Mesenchymal stem cell (in vitro differentiated cells and primary cell): ENCODE measurements around the gene RAD51B.

Experiments used
- DNase-seq: peaks from one replicate; pipeline ENCODE4 v3.0.0-alpha.2; 2013
- H2AFZ ChIP-seq: one replicate; pipeline ENCODE4 v1.6.1; 2013; ENCODE audit warnings: low read depth, mild to moderate bottlenecking, control low read depth, inconsistent platforms, low read length, moderate library complexity
- H2AK5ac ChIP-seq: 2 replicates; pipeline ENCODE4 v1.6.1; 2013; ENCODE audit warnings: low read length, moderate library complexity, mild to moderate bottlenecking, inconsistent platforms; ENCODE audit not compliant: severe bottlenecking
- H2BK120ac ChIP-seq: one replicate; pipeline ENCODE4 v1.6.1; 2013; ENCODE audit warnings: low read depth, mild to moderate bottlenecking, inconsistent platforms, low read length, moderate library complexity
- H2BK12ac ChIP-seq, 2 experiments: one replicate each; pipeline ENCODE4 v1.6.1; 2013; ENCODE audit warnings: inconsistent platforms in 2 of 2, low read length in 2 of 2, mild to moderate bottlenecking in 2 of 2, moderate library complexity in 2 of 2, control low read depth in 1 of 2
- H2BK15ac ChIP-seq: one replicate; pipeline ENCODE4 v1.6.1; 2013; ENCODE audit warnings: mild to moderate bottlenecking, low read depth, inconsistent platforms; ENCODE audit not compliant: poor library complexity, severe bottlenecking
- H2BK5ac ChIP-seq: 2 replicates; pipeline ENCODE4 v1.6.1; 2013; ENCODE audit warnings: low read depth, mild to moderate bottlenecking, low read length, control low read depth, inconsistent platforms; ENCODE audit not compliant: poor library complexity, severe bottlenecking
- H3K14ac ChIP-seq, 2 experiments: one replicate each; pipeline ENCODE4 v1.6.1; 2013; ENCODE audit warnings: inconsistent platforms in 2 of 2, low read length in 2 of 2, control low read depth in 1 of 2, mild to moderate bottlenecking in 1 of 2, moderate library complexity in 1 of 2
- H3K18ac ChIP-seq, 2 experiments: one replicate each; pipeline ENCODE4 v1.6.1; 2013; ENCODE audit warnings: inconsistent platforms in 2 of 2, low read length in 2 of 2, control low read depth in 1 of 2, low read depth in 1 of 2, mild to moderate bottlenecking in 1 of 2
- H3K23ac ChIP-seq, 2 experiments: one replicate each; pipeline ENCODE4 v1.6.1; 2013; ENCODE audit warnings: inconsistent platforms in 2 of 2, low read length in 2 of 2, mild to moderate bottlenecking in 2 of 2, moderate library complexity in 2 of 2, control low read depth in 1 of 2
- H3K27ac ChIP-seq: 2 replicates; pipeline ENCODE4 v1.5.1; 2013; ENCODE audit warnings: mild to moderate bottlenecking, moderate library complexity, low read length, control low read depth, inconsistent platforms; ENCODE audit not compliant: poor library complexity, severe bottlenecking
- H3K27me3 ChIP-seq, 2 experiments: 2 replicates each; pipeline versions ENCODE4 v1.6.1 to v1.7.0; 2013; ENCODE audit warnings: low read length in 2 of 2, mild to moderate bottlenecking in 2 of 2, moderate library complexity in 2 of 2, control low read depth in 1 of 2, inconsistent platforms in 1 of 2; ENCODE audit not compliant: control insufficient read depth in 1 of 2, insufficient read depth in 1 of 2
- H3K36me3 ChIP-seq, 2 experiments: 2 replicates each; pipeline versions ENCODE4 v1.6.1 to v1.7.0; 2013; ENCODE audit warnings: low read length in 2 of 2, control low read depth in 1 of 2, inconsistent platforms in 1 of 2, low read depth in 1 of 2, mild to moderate bottlenecking in 1 of 2; ENCODE audit not compliant: insufficient read depth in 2 of 2, control insufficient read depth in 1 of 2
- H3K4ac ChIP-seq, 2 experiments: one replicate each; pipeline ENCODE4 v1.6.1; 2013; ENCODE audit warnings: inconsistent platforms in 2 of 2, low read length in 2 of 2, mild to moderate bottlenecking in 2 of 2, moderate library complexity in 2 of 2, control low read depth in 1 of 2, low read depth in 1 of 2
- H3K4me1 ChIP-seq: 2 replicates; pipeline ENCODE4 v1.6.1; 2013; ENCODE audit warnings: low read depth, low read length, control low read depth; ENCODE audit not compliant: control insufficient read depth, insufficient read depth
- H3K4me2 ChIP-seq: 2 replicates; pipeline ENCODE4 v1.6.1; 2013; ENCODE audit warnings: low read length, mild to moderate bottlenecking, inconsistent platforms; ENCODE audit not compliant: poor library complexity, severe bottlenecking
- H3K4me3 ChIP-seq, 2 experiments: 2 replicates each; pipeline versions ENCODE4 v1.5.1 to v1.7.0; 2013; ENCODE audit warnings: low read length in 2 of 2, mild to moderate bottlenecking in 2 of 2, control low read depth in 1 of 2, low read depth in 1 of 2; ENCODE audit not compliant: insufficient read depth in 1 of 2
- H3K79me1 ChIP-seq: replicated peaks from 2 replicates; pipeline ENCODE4 v1.6.1; 2013; ENCODE audit warnings: mild to moderate bottlenecking, control low read depth, low read length, inconsistent platforms; ENCODE audit not compliant: poor library complexity, severe bottlenecking
- H3K9ac ChIP-seq: 2 replicates; pipeline ENCODE4 v1.7.0; 2013; ENCODE audit warnings: mild to moderate bottlenecking, low read length, moderate library complexity
- H3K9me3 ChIP-seq: 2 replicates; pipeline ENCODE4 v1.7.0; 2013; ENCODE audit warnings: mild to moderate bottlenecking, low read length; ENCODE audit not compliant: control insufficient read depth
- H4K8ac ChIP-seq: one replicate; pipeline ENCODE4 v1.6.1; 2013; ENCODE audit warnings: inconsistent platforms, mild to moderate bottlenecking, low read length, moderate library complexity
- H4K91ac ChIP-seq: one replicate; pipeline ENCODE4 v1.6.1; 2013; ENCODE audit warnings: mild to moderate bottlenecking, low read length, inconsistent platforms
- whole genome bisulfite sequencing: methylation state at CpG from one replicate; pipeline ENCODE4 v1.1.7; 2013; ENCODE audit warnings: mixed read lengths; 5-methylcytosine and 5-hydroxymethylcytosine counted together

Gene RAD51B

GRCh38 chr14:68177728-68178127 lies 358.1 kb downstream of the RAD51B start:
- no peak overlapping the region for H2BK15ac ChIP-seq
- H2AK5ac ChIP-seq: no peak overlapping the region
- H3K4ac ChIP-seq: no peak overlapping the region
- H2BK120ac ChIP-seq: no peak overlapping the region
- no peaks in the 10 kb centered on the region for H3K9me3 ChIP-seq
- no peak overlapping the region for H3K23ac ChIP-seq
- no peak overlapping the region for H3K4me2 ChIP-seq
- H2BK12ac ChIP-seq: peak overlapping the region in 1 of 2 experiments; percentile 6
- no peak overlapping the region for H2AFZ ChIP-seq
- H4K8ac ChIP-seq: no peak overlapping the region
- no peaks in the 10 kb centered on the region for H3K79me1 ChIP-seq
- no peak overlapping the region for H2BK5ac ChIP-seq
- no peak overlapping the region for H3K14ac ChIP-seq
- H3K27me3 ChIP-seq: no peaks in the 10 kb centered on the region
- DNase-seq: no peak
- H3K36me3 ChIP-seq: no peaks in the 10 kb centered on the region
- no peak overlapping the region for H4K91ac ChIP-seq
- H3K18ac ChIP-seq: no peak overlapping the region
- WGBS: 80% methylated on average over 3 of the region's 3 CpGs
- no peak overlapping the region for H3K9ac ChIP-seq
- peaks cover 1% of the 10 kb centered on the region for H3K4me1 ChIP-seq
- no peak overlapping the region for H3K27ac ChIP-seq
- no peak overlapping the region for H3K4me3 ChIP-seq

- Histone ChIP-seq H4K8ac (no peak overlapping the region), H2AK5ac (no peak overlapping the region), H3K4ac (no peak overlapping the region), H2BK5ac (no peak overlapping the region), H3K4me3 (no peak overlapping the region), H3K36me3 (no peaks in the 10 kb centered on the region), H3K18ac (peak overlapping the region in 1 of 2 experiments; percentile 24), H3K4me2 (no peak overlapping the region), H3K9ac (no peak overlapping the region), H3K9me3 (no peaks in the 10 kb centered on the region), H3K4me1 (peaks cover 1% of the 10 kb centered on the region), H3K79me1 (no peaks in the 10 kb centered on the region), H3K23ac (no peak overlapping the region), H3K27ac (no peak overlapping the region), H2AFZ (no peak overlapping the region), H2BK15ac (no peak overlapping the region), H2BK12ac (no peak overlapping the region), H4K91ac (no peak overlapping the region), H2BK120ac (no peak overlapping the region), H3K27me3 (no peaks in the 10 kb centered on the region), H3K14ac (no peak overlapping the region)
- DNase-seq: no peak
- WGBS: 85% methylated on average over 2 of the region's 2 CpGs
Observed at GRCh38 chr14:68178282-68178681, 358.7 kb downstream of the RAD51B start.

GRCh38 chr14:68181519-68182326 lies 362.1 kb downstream of the RAD51B start:
- H2BK12ac ChIP-seq: no peak overlapping the region
- peak overlapping the region in 1 of 2 experiments; percentile 28 for H3K4me3 ChIP-seq
- no peak overlapping the region for H4K8ac ChIP-seq
- H2BK5ac ChIP-seq: no peak overlapping the region
- H3K36me3 ChIP-seq: no peaks in the 10 kb centered on the region
- H2BK15ac ChIP-seq: no peak overlapping the region
- peak overlapping the region; percentile 66 for H2AK5ac ChIP-seq
- no peaks in the 10 kb centered on the region for H3K9me3 ChIP-seq
- WGBS: 86% methylated on average over 1 of the region's 3 CpGs
- H3K14ac ChIP-seq: no peak overlapping the region
- no peak overlapping the region for H3K4me2 ChIP-seq
- H3K4ac ChIP-seq: no peak overlapping the region
- no peak overlapping the region for H3K23ac ChIP-seq
- H3K27me3 ChIP-seq: no peaks in the 10 kb centered on the region
- H3K9ac ChIP-seq: peak overlapping the region; percentile 64
- peak; percentile 46 for DNase-seq
- no peak overlapping the region for H2BK120ac ChIP-seq
- H3K18ac ChIP-seq: peak overlapping the region in 1 of 2 experiments; percentile 1
- no peak overlapping the region for H4K91ac ChIP-seq
- no peaks in the 10 kb centered on the region for H3K79me1 ChIP-seq
- peak overlapping the region; percentile 77 for H3K27ac ChIP-seq
- no peaks in the 10 kb centered on the region for H3K4me1 ChIP-seq
- H2AFZ ChIP-seq: no peak overlapping the region

GRCh38 chr14:68182492-68182891 lies 362.9 kb downstream of the RAD51B start:
- peak overlapping the region; percentile 10 for H2AK5ac ChIP-seq
- H3K18ac ChIP-seq: no peak overlapping the region
- H2BK5ac ChIP-seq: no peak overlapping the region
- H3K4me3 ChIP-seq: no peak overlapping the region
- no peak for DNase-seq
- no peak overlapping the region for H2BK15ac ChIP-seq
- no peak overlapping the region for H3K4me2 ChIP-seq
- H2BK12ac ChIP-seq: no peak overlapping the region
- no peaks in the 10 kb centered on the region for H3K36me3 ChIP-seq
- WGBS: 97% methylated on average over 5 of the region's 5 CpGs
- no peak overlapping the region for H2BK120ac ChIP-seq
- H3K4me1 ChIP-seq: no peaks in the 10 kb centered on the region
- H3K9ac ChIP-seq: peak overlapping the region; percentile 64
- H3K23ac ChIP-seq: no peak overlapping the region
- no peaks in the 10 kb centered on the region for H3K9me3 ChIP-seq
- peak overlapping the region; percentile 15 for H3K27ac ChIP-seq
- no peaks in the 10 kb centered on the region for H3K27me3 ChIP-seq
- H4K8ac ChIP-seq: no peak overlapping the region
- no peak overlapping the region for H3K4ac ChIP-seq
- no peak overlapping the region for H4K91ac ChIP-seq
- no peak overlapping the region for H2AFZ ChIP-seq
- no peaks in the 10 kb centered on the region for H3K79me1 ChIP-seq
- no peak overlapping the region for H3K14ac ChIP-seq
